Stromal cell of bone marrow (primary cell): ENCODE data around the gene RPL7A.
"Not testable (repeated sequence)": the region's sequence is repeated elsewhere in the genome, so short reads cannot be mapped to it uniquely, and the experiment has no call there.

Source experiments
- DNase-seq: peaks from one replicate; pipeline ENCODE4 v3.0.0-alpha.2; 2012; ENCODE audit warnings: low read depth

The RPL7A gene

DNA sequence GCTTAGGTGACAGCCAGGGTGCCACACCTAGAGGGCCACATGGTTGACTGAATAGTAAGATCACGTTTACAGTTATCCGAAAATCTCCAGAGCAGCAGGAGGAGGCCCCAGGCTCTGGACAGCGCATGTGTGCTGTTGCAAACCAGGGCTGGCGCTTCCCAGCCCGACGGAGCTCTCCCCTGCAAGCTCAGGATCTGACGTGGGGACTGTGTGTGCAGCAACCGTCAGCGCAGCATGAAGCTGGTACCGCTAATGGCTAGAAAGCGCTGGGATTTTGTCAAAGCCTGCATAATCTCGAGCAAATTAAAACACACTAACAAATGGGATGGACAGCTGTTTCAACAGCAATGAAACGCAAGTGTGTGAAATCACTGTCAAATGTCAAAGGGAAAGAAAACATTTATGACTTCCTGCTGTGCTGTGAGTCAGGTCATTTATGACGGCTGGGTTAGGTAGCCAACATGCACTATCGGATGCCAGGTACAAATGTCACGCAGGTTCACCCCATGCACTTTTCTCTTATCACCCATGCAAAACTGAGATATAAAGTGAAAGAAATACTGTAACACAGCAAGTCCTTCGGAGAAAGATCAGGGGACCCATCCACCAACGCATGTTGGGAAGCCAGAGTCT is 20.3 kb downstream of the RPL7A start:
- DNase-seq: no peak

DNA sequence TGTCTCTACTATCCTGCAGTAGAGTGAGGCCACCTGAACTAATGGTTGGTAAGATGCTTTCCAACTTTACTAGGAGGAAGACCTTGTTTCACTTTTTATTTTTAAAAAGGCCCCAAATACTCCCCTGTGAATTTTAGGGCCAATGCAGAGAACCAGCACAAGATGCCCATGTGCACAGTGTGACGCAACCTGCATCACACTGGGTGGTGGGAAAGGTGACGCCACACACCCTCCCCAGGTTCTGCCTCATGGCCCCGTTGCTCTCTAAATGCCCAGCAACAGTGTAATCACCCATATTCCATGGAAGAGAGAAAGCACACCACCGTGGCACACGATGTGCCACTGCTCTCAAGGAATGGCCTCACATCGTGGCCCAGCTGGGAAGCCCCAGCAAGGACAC is 21.4 kb downstream of the RPL7A start:
- DNase-seq: no peak

DNA sequence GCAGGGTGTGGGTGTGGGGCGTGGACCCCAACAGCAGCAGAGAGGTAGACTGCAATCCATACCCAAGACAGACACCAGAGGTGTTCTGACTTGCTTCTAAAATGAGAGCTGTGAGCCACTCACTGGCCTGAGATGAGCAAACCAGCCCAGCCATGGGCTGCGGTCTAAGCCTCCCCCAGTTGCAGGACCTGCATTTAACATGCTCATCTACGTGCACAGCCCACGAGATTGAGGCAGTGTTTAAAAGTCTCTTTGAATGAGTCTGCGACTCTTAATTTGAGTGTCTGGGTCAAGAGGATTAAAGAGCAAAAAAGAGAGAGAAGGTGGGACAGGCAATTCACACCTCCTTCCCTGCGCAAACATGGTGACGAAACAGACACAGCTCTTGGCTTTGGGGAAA is 21.9 kb downstream of the RPL7A start:
- no peak for DNase-seq

DNA sequence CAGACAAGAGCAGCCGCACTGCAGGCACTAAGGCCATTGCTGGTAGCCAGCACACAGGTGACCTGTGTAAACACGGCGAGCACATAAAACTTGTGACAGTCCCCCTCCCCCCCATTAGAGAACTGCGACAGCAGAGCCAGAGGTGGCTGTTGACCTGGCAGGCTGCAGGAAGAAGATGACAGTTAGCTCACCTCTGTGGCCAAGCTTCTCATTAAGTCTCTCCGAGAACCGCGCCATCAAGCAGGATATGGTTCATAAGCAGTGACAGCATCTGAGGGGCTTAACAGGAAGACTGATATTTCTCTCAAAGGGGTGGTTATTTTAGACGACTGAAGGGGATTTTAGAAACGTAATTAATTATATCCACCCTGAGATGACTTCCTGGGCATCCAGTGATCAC is 22.7 kb downstream of the RPL7A start:
- no peak for DNase-seq

DNA sequence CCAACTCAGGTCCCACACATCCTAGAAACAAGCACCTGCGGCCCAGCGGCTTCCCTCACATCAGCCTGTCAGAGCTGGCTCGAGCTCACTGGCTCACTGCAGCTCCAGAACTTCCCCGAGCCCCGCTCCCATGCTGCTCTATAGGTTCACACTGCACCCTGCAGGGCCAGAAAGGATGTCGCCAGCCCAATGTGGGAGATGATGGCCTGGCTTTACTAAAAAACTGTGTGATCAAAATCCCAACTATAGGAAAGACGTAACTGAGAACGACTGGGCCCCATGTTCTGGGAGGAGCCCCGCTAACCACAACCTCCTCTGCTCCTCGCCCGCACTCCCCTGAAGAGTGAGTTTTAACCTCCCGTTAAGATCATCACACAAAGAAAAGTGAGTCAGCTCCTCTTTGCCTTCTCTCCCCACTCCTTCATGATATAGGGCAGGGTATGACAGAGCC is 23.3 kb downstream of the RPL7A start:
- DNase-seq: no peak

DNA sequence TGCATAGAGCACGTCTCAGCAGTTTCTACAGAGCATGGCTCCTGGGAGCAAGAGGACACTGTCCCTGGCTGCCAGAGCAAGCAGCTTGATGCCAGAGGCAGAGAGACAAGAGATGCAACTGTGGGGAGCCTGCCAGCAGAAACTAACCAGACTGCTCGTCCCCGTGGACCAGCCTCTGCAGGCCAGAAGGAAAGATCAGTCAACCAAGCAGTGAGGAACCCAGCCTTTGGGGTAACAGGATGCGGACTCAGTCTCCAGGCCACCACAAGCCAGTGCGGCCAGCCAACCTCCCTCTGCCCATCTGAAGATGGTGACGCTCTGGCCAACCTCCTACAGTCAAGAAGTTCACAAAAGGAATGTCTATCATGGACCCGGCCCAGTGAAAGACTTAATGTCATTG is 24.1 kb downstream of the RPL7A start:
- no peak for DNase-seq

DNA sequence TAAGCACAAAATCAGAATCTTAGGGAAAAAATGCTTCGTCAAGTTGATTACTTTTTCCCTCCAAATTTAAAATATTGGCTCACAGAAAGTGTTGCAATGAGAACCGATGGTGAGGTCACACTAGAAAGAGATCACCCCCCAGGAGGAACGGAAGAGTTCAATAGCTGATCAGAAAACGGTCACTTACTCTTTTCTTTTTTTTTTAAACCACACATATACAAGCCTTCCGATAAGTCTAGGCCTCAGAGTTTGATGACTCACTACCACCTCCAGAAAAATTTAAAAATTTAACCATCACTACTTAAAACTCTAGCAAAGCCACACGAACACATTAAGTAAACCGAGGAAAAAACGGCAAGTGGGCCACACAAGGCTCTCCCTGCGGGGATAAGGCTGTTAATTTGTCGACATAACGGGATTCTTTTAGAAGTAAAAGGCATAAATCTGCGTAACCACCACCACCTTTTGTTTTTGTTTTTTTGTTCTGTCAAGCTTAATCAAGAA is 26.6 kb downstream of the RPL7A start:
- peak; percentile 45 for DNase-seq

DNA sequence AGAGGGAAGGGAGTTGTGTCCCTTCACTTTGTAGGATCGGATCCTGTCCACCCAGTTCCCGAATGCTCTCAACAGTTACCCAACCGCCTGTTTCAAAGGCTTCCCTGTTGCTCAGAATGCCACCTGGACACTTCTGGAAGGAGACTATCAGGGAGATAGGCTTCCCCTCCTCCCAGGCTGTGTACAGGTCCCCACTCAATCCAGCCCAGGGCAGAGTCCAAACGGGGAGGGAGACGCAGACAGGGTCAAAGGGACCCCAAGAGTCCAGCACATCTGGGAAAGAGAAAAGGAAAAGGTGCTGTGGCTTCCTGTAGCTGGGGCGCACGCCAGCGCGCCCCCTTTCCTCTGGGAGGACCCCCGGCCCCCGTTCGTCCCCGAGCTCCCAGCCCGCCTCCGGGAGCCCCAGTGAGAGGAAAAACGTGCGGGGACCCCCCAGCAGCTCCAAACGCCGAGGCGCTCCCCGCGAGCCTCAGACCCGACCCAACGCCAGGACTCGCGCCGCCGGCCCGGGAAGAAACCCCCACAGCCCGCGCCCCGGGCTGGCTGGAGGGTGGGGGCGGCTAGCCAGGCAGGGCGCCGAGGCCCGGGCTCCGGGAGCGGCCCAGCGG is 27.2 kb downstream of the RPL7A start:
- DNase-seq: no peak

DNA sequence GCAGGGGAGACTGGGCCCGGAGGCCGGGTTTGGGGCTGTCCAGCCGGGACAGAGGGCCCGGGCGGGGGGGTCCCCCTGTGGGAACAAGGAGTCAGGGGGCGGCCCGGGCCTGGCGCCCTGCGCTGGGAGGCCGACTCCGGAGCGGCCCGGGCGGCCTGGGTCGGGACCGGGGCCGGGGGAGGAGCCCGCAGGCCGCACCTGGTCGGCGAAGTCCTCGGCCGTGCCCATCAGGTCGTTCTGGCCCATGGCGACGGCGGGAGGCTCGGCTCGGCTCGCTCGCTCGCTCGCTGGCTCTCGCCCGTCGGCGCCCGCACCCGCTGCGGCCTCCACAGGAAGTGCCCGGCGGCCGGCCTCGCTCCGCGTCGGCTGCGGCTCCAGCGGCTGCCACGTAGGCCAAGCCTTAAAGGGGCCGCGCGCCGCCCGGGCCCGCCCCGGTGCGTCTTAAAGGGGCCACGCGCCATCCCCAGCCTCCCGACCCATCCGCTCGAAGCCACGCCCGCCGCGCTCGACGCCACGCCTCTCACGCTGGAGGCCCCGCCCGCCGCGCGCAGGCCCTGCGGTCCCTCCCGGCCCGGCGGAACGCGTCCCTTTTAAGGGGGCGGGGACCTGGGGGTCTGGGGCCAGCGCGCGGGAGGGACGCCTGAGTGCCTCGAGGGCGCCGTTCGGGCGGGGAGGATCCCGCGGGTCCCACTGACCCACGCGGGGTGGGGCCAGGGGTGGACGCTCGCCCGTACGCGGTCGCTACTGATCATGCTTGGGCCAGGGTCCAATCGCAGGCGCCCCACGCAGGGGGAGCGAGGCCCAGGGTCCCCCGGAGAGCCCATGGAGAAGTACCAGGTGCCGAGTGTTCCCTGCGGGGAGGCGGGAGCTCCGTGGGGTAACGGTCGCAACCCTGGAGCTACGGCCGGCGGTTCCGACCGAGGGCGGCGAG is 28.0 kb downstream of the RPL7A start, which contains the start of the genes STKLD1 and SURF4:
Gene STKLD1 (plus strand): TSS at position 643 of the 931 bp plus-strand sequence. CDS start 108 bp downstream, at position 751.
Gene SURF4 (minus strand): TSS at position 337 of the 931 bp plus-strand sequence. CDS start 91 bp downstream, at position 246.
- peak; percentile 94 for DNase-seq

DNA sequence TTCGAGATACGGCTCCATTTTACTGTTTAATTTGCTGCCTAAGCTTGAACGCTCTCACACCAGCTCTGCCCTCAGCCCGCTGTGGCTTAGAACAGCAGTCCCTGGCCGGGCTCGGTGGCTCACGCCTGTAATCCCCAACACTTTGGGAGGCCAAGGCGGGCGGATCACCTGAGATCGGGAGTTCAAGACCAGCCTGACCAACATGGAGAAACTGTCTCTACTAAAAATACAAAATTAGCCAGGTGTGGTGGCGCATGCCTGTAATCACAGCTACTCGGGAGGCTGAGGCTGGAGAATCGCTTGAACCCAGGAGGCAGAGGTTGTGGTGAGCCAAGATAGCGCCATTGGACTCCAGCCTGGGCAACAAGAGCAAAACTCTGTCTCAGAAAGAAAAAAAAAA is 29.3 kb downstream of the RPL7A start:
- not testable (repeated sequence) for DNase-seq

DNA sequence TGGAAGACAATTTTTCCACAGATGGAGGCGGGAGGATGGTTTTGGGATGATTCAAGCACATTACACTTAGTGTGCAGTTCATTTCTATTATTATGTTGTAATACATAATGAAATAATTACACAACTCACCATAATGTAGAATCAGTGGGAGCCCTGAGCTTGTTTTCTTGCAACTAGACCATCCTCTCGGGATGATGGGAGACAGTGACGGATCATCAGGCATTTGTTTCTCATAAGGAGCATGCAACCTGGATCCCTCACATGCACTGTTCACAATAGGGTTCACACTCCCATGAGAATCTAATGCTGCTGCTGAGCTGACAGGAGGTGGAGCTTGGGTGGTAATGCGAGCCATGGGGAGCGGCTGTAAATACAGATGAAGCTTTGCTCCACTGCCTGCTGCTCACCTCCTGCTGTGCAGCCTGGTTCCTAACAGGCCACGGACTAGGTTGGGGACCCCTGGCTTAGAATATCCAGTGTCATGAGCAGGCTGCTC is 29.8 kb downstream of the RPL7A start:
- peak; percentile 43 for DNase-seq

DNA sequence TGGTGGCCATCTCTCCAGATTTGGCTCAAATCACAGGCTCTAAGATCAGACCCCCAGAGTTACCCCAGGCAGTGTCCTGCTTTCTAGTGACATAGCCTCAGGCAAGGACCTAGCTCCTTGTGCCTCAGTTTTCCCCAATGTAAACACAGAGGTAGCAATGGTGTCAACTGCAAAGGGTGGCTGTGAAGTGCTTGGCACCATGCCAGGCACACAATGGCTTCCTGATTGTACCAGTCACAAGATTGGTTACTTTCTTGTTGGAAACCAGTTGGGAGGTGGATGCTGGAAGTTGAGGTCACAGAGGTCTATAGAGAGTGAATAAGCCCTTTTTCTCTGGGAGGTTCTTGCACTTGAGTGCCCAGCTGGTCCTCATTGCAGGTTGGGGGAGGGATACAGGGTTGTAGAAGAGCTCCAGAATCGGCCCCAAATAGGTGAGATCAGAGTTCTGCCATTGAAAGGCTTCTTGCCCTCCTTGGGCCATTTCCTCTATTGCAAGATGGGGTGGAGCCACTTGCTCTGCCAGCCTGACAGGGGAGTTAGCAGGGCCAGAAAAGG is 30.5 kb downstream of the RPL7A start:
- DNase-seq: no peak

DNA sequence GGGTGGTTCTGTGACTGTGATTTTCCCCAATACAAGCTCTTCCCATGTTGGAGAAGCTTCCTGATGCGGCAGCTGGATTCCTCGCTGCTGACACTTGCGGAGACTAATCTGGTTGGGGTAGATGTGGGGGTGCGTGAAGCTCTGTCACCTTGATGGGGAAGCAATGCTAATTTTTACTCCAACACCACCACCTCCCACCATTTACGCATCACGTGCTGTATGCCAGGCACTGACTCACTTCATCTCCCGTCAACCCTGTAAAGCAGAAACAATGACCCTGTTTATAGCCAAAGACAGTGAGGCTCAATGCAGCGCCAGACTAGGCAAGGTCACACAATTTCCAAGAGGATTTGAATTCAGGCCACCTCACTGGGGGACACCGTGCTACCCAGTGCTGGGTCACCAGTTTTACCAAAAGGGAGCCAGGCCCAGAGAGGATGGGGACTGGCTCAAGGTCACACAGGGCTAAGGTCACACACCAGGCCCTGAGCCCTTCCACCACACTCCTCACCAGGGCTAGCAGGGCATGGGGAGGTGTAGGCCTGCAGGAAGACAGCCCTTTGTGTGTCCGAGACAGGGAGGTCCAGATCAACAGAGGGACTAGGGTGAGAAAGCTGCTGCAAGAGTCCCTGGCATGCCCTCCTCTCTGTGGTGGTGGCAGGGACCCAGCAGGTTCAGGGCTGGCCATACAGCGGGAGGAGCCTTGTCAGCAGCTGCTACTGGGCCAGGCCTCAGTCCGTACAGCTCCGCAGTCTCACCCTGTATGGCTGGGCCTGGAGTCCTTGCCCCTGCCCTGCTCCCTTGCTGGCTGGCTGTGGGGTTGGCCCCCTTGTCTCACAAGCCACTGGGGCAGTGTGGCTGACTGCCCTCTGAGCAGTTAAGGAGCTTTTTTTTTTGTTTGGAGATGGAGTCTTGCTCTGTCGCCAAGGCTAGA is 31.4 kb downstream of the RPL7A start:
- no peak for DNase-seq

DNA sequence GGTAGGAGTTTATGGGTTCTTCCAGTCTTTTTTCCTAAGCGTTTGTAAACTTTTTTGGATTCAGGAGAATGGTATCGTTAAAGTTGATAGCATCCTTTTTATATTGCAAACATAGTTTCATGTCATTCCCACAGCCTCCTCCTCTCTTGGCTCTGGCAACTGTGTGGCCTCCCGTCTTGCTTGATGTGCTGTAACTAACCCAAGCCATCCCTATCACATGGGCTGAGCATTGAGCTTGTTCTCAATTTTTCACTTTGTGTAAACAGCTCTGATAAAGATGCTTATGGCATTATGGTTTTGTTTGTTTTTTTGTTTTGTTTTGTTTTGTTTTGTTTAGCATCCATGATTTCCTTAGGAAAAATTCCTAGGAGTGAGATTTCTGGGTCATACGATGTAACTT is 32.7 kb downstream of the RPL7A start:
- DNase-seq: no peak

DNA sequence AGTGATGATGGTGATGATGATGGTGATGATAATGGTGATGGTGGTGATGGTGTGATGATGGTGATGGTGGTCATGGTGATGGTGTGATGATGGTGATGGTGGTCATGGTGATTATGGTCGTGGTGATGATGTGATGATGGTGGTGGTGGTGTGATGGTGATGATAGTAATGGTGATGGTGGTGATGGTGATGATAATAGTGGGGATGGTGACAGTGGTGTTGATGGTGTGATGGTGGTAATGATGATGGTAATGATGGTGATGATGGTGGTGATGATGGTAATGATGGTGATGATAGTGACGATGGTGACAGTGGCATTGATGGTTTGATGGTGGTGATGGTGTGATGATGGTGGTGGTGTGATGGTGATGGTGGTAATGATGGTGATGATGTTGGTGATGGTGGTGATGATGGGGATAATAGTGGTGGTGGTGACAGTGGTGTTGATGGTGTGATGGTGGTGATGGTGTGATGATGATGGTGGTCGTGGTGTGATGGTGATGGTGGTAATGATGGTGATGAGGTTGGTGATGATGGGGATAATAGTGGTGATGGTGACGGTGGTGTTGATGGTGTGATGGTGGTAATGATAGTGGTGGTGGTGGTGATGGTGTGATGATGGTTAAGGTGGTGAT is 34.6 kb downstream of the RPL7A start:
- no peak for DNase-seq

DNA sequence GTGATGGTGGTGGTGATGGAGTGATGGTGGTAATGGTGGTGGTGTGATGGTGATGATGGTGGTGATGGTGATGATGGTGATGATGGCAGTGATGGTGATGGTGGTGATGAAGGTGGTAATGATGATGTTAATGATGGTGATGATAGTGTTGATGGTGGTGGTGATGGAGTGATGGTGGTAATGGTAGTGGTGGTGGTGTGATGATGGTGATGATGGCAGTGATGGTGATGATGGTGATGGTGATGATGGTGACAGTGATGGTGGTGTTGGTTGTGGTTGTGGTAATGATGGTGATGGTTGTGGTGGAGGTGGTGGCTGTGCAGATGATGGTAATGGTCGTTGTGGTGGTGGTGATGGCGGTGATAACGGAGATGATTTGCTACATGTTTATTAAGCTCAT is 35.4 kb downstream of the RPL7A start:
- no peak for DNase-seq

DNA sequence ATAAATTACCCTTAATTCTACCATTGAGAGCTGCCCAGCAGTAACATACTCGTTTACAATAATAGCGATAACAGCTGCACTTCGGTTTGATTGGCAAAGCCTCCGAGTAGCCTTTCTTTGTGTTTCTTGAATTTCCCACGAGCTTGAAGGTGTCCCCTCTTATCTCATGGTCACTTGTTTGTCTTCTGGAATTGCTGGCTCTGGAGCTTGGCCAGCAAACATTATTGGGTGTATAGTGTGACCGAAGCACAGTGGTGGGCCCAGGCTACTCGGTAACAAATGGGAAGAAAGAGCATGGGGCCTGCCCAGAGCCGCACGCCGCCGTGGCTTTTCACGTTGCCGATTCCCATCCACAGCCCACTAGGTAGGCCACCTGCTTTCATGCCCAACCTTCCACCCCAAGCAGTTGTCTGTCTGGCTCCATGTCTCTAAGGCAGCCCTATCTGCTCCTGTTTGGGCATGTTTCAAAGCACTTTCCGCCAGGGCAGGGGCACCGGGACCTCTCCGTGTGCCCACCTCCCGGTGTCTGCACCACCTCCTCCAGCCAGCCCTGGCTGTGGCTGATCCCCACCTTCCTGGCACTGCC is 36.8 kb downstream of the RPL7A start:
- DNase-seq: no peak

DNA sequence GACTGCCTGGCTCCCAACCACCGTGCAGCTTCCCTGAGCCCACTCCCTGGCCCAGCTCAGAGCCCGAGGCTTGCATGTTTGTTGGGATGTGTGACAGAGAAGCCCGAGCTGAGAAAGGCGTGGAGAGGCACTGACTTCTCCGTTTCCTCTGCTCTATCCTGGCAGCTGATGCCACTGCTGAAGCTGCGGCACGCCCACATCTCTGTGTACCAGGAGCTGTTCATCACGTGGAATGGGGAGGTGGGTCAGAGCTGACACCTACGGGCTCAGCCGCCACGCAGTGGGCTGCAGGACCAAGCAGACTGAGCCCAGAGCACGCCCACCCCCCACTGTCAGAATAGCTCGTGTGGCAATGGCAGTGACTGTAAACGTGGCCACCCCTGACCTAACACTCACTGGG is 37.4 kb downstream of the RPL7A start:
- no peak for DNase-seq

DNA sequence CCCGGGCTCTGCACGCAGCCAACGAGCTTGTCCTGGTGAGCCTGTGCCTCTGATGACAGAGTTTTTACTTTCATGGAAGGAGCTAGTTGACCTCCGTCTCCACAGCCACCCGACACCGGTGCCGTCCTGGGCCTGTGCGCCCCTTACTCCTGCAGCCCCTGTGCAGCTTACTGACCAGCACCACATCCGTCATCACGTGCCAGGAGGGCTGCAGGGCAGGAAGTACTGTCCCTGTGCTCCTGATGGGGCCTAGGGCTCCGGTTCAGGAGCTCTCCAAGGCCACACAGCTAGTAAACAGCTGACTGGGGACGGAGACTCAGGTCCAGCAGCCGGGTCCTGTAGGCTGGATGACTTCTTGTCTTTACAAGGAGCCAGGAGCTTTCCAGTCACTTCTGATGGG is 38.3 kb downstream of the RPL7A start:
- DNase-seq: no peak

DNA sequence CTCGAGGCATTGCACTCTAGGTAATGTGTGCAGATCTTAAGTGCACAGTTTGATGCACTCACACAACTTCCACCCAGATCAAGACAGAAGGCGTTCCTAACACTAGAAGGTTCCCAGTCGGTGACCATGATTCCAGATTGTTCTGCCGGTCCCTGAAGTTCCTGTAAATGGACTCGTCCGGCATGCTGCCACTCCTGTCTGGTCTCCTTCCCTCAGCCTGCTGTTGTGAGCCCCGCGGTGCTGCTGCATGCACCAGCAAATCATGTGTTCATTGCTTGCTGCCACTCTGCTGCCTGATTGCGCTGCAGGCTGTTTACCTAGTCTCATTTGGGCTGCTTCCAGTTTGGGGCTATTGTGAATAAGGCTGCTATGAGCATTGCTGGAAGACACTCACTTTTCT is 39.7 kb downstream of the RPL7A start:
- no peak for DNase-seq
